ENCODE results near the gene GAGE13. TPM values are rescaled to one million over a fixed set of nuclear protein-coding genes. Genes with fewer than 3 reads are reported as not detected.
"Not testable (repeated sequence)": the region's sequence is repeated elsewhere in the genome, so short reads cannot be mapped to it uniquely, and the experiment has no call there.

The GAGE13 gene
- total RNA-seq, 6 experiments from 2014 or later, result not detected

DNA sequence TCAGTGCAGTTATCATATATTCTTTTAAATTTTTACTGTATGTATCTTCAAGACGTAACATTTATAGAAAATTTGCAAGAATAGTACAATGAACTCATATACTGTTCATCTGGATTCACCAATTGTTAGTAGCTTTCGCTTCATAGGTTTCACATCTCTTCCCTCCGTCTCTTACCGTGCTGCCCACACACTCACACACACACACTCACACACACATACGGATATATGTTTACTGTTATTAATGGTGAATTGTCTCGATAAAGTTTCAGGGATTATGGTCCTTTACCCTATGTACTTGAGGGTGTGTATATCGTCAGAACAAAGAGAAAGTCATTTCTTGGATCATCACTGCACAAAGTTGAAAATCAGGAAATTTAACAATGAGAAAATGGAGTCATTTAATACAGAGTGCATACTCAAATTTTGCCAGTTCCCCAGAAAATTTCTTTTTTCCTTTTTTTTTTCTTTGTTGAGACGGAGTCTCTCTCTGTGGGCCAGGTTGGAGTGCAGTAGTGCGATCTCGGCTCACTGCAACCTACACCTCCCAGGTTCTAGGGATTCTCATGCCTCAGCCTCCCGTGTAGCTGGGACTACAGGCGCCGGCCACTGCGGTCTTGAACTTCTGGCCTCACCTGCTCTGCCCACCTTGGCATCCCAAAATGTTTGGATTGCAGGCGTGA, 13.3 kb downstream of the GAGE13 start:
- H3K4me3 ChIP-seq; H3K9me3 ChIP-seq; H3K36me3 ChIP-seq; H3K27ac ChIP-seq; ATAC-seq; H3K27me3 ChIP-seq; DNase-seq; intact Hi-C loops (cut with DNase I); H3K4me1 ChIP-seq: not testable (repeated sequence)
- 66% methylated on average over 14 of the region's 15 CpGs for WGBS (ENCODE audit: insufficient coverage, low coverage, low lambda C conversion rate, missing lambda C conversion rate)

DNA sequence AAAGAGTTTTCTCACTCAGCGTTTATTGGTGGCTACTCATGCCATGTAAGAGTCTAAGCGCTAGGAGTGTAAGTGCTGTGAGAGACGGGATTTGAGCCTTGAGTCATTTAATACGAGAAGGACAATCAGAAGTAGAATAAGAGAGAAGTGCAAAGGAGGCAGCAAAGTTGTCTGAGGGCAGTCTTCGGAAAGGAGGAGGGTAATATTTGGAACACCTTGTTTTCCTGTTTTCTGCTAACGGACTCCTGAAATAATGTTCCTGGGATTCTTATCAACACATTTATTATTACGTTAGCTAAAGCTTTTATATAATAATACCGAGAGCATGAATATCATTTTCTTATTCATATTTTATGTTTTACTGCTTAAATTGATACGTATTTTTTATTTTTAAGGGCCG, 14.0 kb downstream of the GAGE13 start:
- H3K36me3 ChIP-seq; H3K27me3 ChIP-seq; DNase-seq; intact Hi-C loops (cut with DNase I); H3K4me3 ChIP-seq; H3K9me3 ChIP-seq; H3K4me1 ChIP-seq; H3K27ac ChIP-seq; ATAC-seq: not testable (repeated sequence)
- 55% methylated on average over 9 of the region's 10 CpGs for WGBS (ENCODE audit: insufficient coverage, low coverage, low lambda C conversion rate, missing lambda C conversion rate)

GRCh38 chrX:49346150-49346549, 14.8 kb downstream of the GAGE13 start:
- WGBS (ENCODE audit: insufficient coverage, low coverage, low lambda C conversion rate, missing lambda C conversion rate), result 72% methylated on average over 11 of the region's 11 CpGs
- H3K36me3 ChIP-seq; H3K27ac ChIP-seq; ATAC-seq; H3K4me1 ChIP-seq; DNase-seq; H3K27me3 ChIP-seq; H3K9me3 ChIP-seq; H3K4me3 ChIP-seq; intact Hi-C loops (cut with DNase I): not testable (repeated sequence)

Other genes starting within 250 kb of the GAGE13 start
- gene GPKOW, start 207.8 kb upstream of the GAGE13 start, total RNA-seq, result 10 to 100 TPM in 3 of 6 experiments, 1 to 10 TPM in 3; 9.3 to 14.9 (median 10.2) TPM
- 10 to 100 TPM in 4 of 6 experiments, 1 to 10 TPM in 2; 8.8 to 24.0 (median 18.4) TPM for gene MAGIX, start 168.8 kb upstream of the GAGE13 start, total RNA-seq
- 10 to 100 TPM in 4 of 6 experiments, 1 to 10 TPM in 2; 7.4 to 24.4 (median 14.5) TPM for gene PLP2, start 159.7 kb upstream of the GAGE13 start, total RNA-seq
- 1 to 10 TPM; 3.8 to 6.4 (median 5.0) TPM for gene PRICKLE3, start 145.2 kb upstream of the GAGE13 start, total RNA-seq
- under 1 TPM in 5 of 6 experiments, not detected in 1; 0.12 to 0.39 (median 0.27) TPM for gene SYP, start 131.4 kb upstream of the GAGE13 start, total RNA-seq
- under 1 TPM in 1 of 6 experiments, not detected in 5; 0.06 TPM for gene CACNA1F, start 98.2 kb upstream of the GAGE13 start, total RNA-seq
- 10 to 100 TPM in 1 of 6 experiments, 1 to 10 TPM in 5; 7.7 to 10.9 (median 8.7) TPM for gene CCDC22, start 96.1 kb upstream of the GAGE13 start, total RNA-seq
- 1 to 10 TPM in 1 of 6 experiments, under 1 TPM in 5; 0.18 to 1.2 (median 0.32) TPM for gene FOXP3, start 66.9 kb upstream of the GAGE13 start, total RNA-seq
- gene PPP1R3F, start 61.8 kb upstream of the GAGE13 start, total RNA-seq, result 1 to 10 TPM; 1.6 to 4.0 (median 2.2) TPM
- not detected for gene GAGE10, start 27.9 kb upstream of the GAGE13 start, total RNA-seq
- not detected for gene GAGE12J, start 9.5 kb upstream of the GAGE13 start, total RNA-seq
- not detected for gene GAGE12C, start 200.6 kb downstream of the GAGE13 start, total RNA-seq
- gene GAGE12D, start 210.2 kb downstream of the GAGE13 start, total RNA-seq, result not detected
- gene GAGE12E, start 219.7 kb downstream of the GAGE13 start, total RNA-seq, result not detected
- gene GAGE12F, start 229.3 kb downstream of the GAGE13 start, total RNA-seq, result not detected
- not detected for gene GAGE12G, start 238.8 kb downstream of the GAGE13 start, total RNA-seq
- not detected for gene GAGE12H, start 248.4 kb downstream of the GAGE13 start, total RNA-seq